HUES6 (cell line): ENCODE measurements around the gene TIAM2.
"Not testable (repeated sequence)": the region's sequence is repeated elsewhere in the genome, so short reads cannot be mapped to it uniquely, and the experiment has no call there.

ENCODE experiments used
- H3K27ac ChIP-seq: 2 replicates; pipeline ENCODE4 v1.7.0; 2013; ENCODE audit warnings: low read depth, mild to moderate bottlenecking, low read length, inconsistent platforms
- H3K27me3 ChIP-seq: 2 replicates; pipeline ENCODE4 v1.6.1; 2013; ENCODE audit warnings: low read length; ENCODE audit not compliant: control insufficient read depth, insufficient read depth
- H3K36me3 ChIP-seq: 2 replicates; pipeline ENCODE4 v1.6.1; 2013; ENCODE audit warnings: low read length; ENCODE audit not compliant: control insufficient read depth, insufficient read depth
- H3K4me1 ChIP-seq: 2 replicates; pipeline ENCODE4 v1.6.1; 2013; ENCODE audit warnings: low read length; ENCODE audit not compliant: control insufficient read depth, insufficient read depth
- H3K4me3 ChIP-seq: 2 replicates; pipeline ENCODE4 v1.5.1; 2013; ENCODE audit warnings: low read depth, low read length
- H3K9ac ChIP-seq: one replicate; pipeline ENCODE4 v1.6.1; 2013; ENCODE audit warnings: mild to moderate bottlenecking, low read length
- H3K9me3 ChIP-seq: 2 replicates; pipeline ENCODE4 v1.6.1; 2013; ENCODE audit warnings: low read depth, low read length; ENCODE audit not compliant: control insufficient read depth, insufficient read depth

Gene TIAM2

GRCh38 chr6:155264693-155265320, 269.7 kb downstream of the TIAM2 start:
- H3K27ac ChIP-seq: peak overlapping the region; percentile 74; the same call in 1 of the 2 replicates
- no peak overlapping the region for H3K9ac ChIP-seq
- H3K9me3 ChIP-seq: no peaks in the 10 kb centered on the region
- peaks cover 16% of the 10 kb centered on the region for H3K36me3 ChIP-seq
- no peak overlapping the region for H3K4me3 ChIP-seq
- H3K27me3 ChIP-seq: no peaks in the 10 kb centered on the region
- peaks cover 42% of the 10 kb centered on the region for H3K4me1 ChIP-seq

- Histone ChIP-seq H3K27ac (no peak overlapping the region), H3K27me3 (no peaks in the 10 kb centered on the region), H3K9ac (no peak overlapping the region), H3K36me3 (peaks cover 9% of the 10 kb centered on the region), H3K9me3 (no peaks in the 10 kb centered on the region), H3K4me3 (no peak overlapping the region), H3K4me1 (peaks cover 48% of the 10 kb centered on the region)
These were observed 270.9 kb downstream of the TIAM2 start for GRCh38 chr6:155265843-155266535.

GRCh38 chr6:155267411-155267810, 272.3 kb downstream of the TIAM2 start:
- no peak overlapping the region for H3K4me3 ChIP-seq
- H3K27ac ChIP-seq: no peak overlapping the region
- no peak overlapping the region for H3K9ac ChIP-seq
- H3K9me3 ChIP-seq: no peaks in the 10 kb centered on the region
- peaks cover 42% of the 10 kb centered on the region for H3K4me1 ChIP-seq
- H3K36me3 ChIP-seq: peaks cover 9% of the 10 kb centered on the region
- no peaks in the 10 kb centered on the region for H3K27me3 ChIP-seq

GRCh38 chr6:155268088-155268867, 273.2 kb downstream of the TIAM2 start:
- not testable (repeated sequence) for H3K36me3 ChIP-seq, H3K9me3 ChIP-seq, H3K27me3 ChIP-seq, H3K9ac ChIP-seq
- Histone ChIP-seq H3K4me1 (peaks cover 49% of the 10 kb centered on the region), H3K4me3 (peak overlapping the region; percentile 19; the same call in 1 of the 2 replicates), H3K27ac (peak overlapping the region; percentile 15; the same call in 1 of the 2 replicates)

- H3K27me3 ChIP-seq: no peaks in the 10 kb centered on the region
- H3K4me3 ChIP-seq: no peak overlapping the region
- H3K4me1 ChIP-seq: peaks cover 49% of the 10 kb centered on the region
- H3K9ac ChIP-seq: no peak overlapping the region
- peaks cover 9% of the 10 kb centered on the region for H3K36me3 ChIP-seq
- no peak overlapping the region for H3K27ac ChIP-seq
- no peaks in the 10 kb centered on the region for H3K9me3 ChIP-seq
These were observed 274.6 kb downstream of the TIAM2 start for GRCh38 chr6:155269765-155270164.

- Histone ChIP-seq H3K4me1 (peaks cover 46% of the 10 kb centered on the region), H3K27me3 (no peaks in the 10 kb centered on the region), H3K9ac (no peak overlapping the region), H3K9me3 (no peaks in the 10 kb centered on the region), H3K27ac (no peak overlapping the region), H3K4me3 (no peak overlapping the region), H3K36me3 (peaks cover 14% of the 10 kb centered on the region)
These were observed 275.5 kb downstream of the TIAM2 start for GRCh38 chr6:155270561-155271091.

GRCh38 chr6:155271145-155271544, 276.0 kb downstream of the TIAM2 start:
- peaks cover 17% of the 10 kb centered on the region for H3K36me3 ChIP-seq
- H3K4me1 ChIP-seq: peaks cover 48% of the 10 kb centered on the region
- no peak overlapping the region for H3K4me3 ChIP-seq
- H3K9me3 ChIP-seq: no peaks in the 10 kb centered on the region
- no peaks in the 10 kb centered on the region for H3K27me3 ChIP-seq
- no peak overlapping the region for H3K27ac ChIP-seq
- H3K9ac ChIP-seq: no peak overlapping the region

GRCh38 chr6:155272353-155273232, 277.5 kb downstream of the TIAM2 start:
- Histone ChIP-seq H3K4me1 (peaks cover 48% of the 10 kb centered on the region), H3K36me3 (peaks cover 9% of the 10 kb centered on the region), H3K9me3 (no peaks in the 10 kb centered on the region), H3K9ac (no peak overlapping the region), H3K4me3 (no peak overlapping the region), H3K27ac (peak overlapping the region; percentile 32), H3K27me3 (no peaks in the 10 kb centered on the region)

- H3K4me3 ChIP-seq: no peak overlapping the region
- H3K27me3 ChIP-seq: no peaks in the 10 kb centered on the region
- peaks cover 44% of the 10 kb centered on the region for H3K4me1 ChIP-seq
- H3K9ac ChIP-seq: no peak overlapping the region
- no peaks in the 10 kb centered on the region for H3K9me3 ChIP-seq
- H3K27ac ChIP-seq: peak overlapping the region; percentile 32
- peaks cover 8% of the 10 kb centered on the region for H3K36me3 ChIP-seq
These were observed 278.3 kb downstream of the TIAM2 start for GRCh38 chr6:155273431-155273830.

- H3K27ac ChIP-seq: no peak overlapping the region; the same call in 1 of the 2 replicates
- H3K36me3 ChIP-seq: peaks cover 12% of the 10 kb centered on the region
- H3K4me1 ChIP-seq: peaks cover 41% of the 10 kb centered on the region
- no peaks in the 10 kb centered on the region for H3K9me3 ChIP-seq
- no peak overlapping the region for H3K9ac ChIP-seq
- no peaks in the 10 kb centered on the region for H3K27me3 ChIP-seq
- H3K4me3 ChIP-seq: no peak overlapping the region
These were observed 279.0 kb downstream of the TIAM2 start for GRCh38 chr6:155274106-155274505.
